Measurements from ENCODE around the gene SP9.

Gene SP9

DNA sequence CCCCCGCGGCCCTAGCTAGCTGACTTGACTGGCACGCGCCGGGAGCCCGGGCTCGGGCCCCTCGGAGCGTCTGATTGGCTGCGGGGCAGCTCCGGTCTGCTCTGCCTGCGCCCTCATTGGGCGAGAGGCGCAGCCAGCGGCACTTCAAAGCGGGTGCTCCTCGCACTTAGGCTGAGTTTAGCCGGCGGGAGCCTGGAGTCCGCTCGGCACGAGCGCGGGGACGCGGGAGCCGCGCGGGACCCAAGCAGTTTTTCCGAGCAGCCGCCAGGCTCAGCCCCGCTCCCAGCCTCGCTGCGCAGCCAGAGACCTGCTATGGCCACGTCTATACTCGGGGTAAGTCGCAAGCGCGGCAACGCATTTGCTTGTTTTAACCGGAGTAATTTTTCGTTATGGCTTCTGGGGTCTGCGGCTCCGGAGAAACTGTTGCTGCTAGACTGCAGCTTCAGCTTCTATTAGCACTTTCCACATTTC, at the start of gene SP9:
Gene SP9, plus strand, starts transcription at position 174 of the 471 bp plus-strand sequence. Its CDS starts 139 bp downstream, at position 313.
- peak; percentile 94 for DNase-seq (ENCODE audit: extremely low read depth, low read depth)

DNA sequence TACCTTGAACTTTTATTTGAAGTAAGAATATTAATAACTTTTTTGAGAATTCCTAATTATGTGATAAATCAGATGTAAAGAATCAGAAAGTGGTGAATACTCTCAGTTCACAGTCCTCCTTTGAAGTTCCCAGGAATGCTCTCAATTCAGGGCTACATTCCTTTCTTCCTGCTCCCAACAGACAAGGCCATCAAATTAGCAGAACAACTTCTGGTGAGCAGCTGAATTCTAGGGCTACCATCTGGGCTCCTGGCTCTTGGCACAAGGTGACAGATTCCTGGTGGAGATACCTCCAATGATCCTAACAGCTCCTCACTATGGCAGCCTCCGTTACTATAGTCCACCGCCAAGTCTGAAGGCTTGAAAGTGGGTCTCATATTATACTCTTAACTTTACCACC, 48.6 kb upstream of the SP9 start:
- DNase-seq (ENCODE audit: extremely low read depth, low read depth), result no peak
- TF ChIP-seq, protein P1, sequence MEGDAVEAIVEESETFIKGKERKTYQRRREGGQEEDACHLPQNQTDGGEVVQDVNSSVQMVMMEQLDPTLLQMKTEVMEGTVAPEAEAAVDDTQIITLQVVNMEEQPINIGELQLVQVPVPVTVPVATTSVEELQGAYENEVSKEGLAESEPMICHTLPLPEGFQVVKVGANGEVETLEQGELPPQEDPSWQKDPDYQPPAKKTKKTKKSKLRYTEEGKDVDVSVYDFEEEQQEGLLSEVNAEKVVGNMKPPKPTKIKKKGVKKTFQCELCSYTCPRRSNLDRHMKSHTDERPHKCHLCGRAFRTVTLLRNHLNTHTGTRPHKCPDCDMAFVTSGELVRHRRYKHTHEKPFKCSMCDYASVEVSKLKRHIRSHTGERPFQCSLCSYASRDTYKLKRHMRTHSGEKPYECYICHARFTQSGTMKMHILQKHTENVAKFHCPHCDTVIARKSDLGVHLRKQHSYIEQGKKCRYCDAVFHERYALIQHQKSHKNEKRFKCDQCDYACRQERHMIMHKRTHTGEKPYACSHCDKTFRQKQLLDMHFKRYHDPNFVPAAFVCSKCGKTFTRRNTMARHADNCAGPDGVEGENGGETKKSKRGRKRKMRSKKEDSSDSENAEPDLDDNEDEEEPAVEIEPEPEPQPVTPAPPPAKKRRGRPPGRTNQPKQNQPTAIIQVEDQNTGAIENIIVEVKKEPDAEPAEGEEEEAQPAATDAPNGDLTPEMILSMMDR (IDR thresholded peaks at IDR 0.05; ENCODE audit: low read depth, low read length), result no peak

More for the DNA sequence above, at the start of gene SP9:
- TF ChIP-seq, protein P1 (IDR thresholded peaks at IDR 0.05; ENCODE audit: low read depth, low read length), result no peak

DNA sequence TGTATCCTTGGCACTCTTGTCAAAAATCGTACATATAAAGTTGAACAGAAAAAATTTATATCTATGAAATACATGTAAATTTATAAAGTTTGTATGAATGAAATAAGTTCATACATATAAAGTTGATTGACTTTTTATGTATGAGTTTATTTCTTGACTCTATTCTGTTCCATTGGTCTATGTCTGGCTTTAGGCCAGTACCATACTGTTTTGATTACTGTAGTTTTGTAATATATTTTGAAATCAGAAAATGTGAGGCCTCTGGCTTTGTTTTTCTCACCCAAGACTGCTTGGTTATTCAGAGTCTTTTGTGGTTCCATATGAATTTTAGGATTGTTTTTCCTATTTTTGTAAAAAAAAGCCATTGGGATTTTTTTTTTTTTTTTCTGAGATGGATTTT, 41.8 kb upstream of the SP9 start:
- TF ChIP-seq, protein P1 (IDR thresholded peaks at IDR 0.05; ENCODE audit: low read depth, low read length), result no peak
- no peak for DNase-seq (ENCODE audit: extremely low read depth, low read depth)

DNA sequence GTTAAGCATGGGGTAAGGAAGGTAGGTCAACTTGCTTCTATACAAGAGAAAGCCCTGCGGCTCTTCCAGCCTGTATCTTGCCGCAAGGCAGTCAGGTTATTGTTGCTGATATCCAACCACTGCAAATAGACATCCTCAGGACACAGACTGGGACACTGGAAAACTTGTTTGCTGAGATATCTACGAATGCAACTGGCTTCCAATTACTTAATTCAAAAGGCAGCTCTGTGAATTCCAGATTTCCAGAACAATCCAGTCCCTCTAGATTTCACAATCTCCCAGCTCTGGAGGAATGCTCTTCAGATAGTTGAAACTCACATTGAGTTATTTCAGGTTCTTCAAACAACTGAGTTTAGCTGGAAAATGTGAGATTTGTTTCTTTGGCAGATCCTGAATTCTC, 34.6 kb upstream of the SP9 start:
- TF ChIP-seq, protein P1 (IDR thresholded peaks at IDR 0.05; ENCODE audit: low read depth, low read length), result no peak
- DNase-seq (ENCODE audit: extremely low read depth, low read depth), result no peak

DNA sequence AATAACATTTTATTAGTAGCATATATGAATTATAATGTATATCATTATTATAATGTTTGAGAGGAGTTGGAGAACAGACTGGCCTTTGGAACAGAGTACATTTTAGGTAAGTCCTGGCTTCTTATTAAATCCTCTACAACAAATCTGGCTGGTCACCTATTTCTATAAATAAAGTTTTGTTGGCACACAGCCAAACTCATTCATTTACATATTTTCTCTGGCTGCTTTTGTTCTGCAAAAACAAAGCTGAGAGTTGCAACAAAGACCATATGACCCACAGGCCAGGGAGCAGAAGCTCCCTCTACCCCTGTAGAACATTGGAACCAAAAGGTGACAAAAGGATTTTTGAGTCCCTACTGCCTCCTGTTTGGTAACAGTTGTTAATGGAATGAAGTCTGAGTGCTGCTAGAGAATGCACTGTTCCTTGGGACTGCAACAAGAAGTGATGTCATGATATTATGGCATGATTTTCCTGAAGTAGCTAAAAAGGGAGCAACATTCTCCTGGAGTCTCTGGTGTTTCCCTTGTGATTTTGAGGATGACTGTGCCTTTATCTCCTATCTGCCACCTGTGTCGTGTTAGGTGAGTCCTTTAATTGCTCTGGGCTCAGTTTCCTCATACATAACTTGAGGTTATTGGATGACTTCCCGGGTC, 22.0 kb upstream of the SP9 start:
- no peak for DNase-seq (ENCODE audit: extremely low read depth, low read depth)
- TF ChIP-seq, protein P1 (IDR thresholded peaks at IDR 0.05; ENCODE audit: low read depth, low read length), result no peak

DNA sequence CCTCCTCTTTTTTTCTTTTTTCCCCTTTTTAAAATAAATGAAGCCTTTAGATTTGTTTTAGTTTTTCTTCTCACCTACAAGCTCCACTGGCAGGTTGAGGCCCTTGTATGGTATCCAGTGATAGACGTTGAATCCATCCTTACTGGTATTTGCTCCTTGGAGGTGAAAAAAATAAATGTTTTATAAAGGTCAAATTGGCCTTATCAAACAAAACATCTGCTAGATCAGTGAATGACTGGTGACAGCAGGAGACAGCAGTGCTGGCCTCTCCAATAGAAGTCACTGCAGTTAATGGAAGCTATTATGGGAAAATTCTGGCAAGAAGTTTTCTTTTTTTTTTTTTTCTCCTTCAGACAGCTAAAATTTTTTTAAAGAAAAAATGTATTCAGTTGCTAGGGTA, 12.6 kb upstream of the SP9 start:
- TF ChIP-seq, protein P1 (IDR thresholded peaks at IDR 0.05; ENCODE audit: low read depth, low read length), result no peak
- no peak for DNase-seq (ENCODE audit: extremely low read depth, low read depth)

DNA sequence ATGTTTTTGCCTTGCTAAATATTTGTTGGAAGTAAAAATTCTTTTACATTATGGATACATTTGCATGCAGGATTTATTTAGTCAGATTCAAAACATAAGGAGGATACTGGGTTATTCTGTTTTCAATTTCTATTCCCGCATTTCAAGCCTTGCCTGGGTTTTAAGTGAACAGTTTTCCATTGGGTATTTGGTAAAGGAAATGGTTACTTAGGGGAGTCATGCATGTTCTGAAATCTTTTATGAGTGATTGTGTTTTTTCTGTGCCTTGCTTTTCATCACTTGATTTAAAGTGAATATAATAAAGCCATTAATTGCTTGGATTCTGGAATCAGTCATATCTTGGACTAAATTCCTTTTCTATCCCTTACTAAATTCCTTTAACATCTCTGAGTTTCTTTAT, 12.0 kb upstream of the SP9 start:
- TF ChIP-seq, protein P1 (IDR thresholded peaks at IDR 0.05; ENCODE audit: low read depth, low read length), result no peak
- DNase-seq (ENCODE audit: extremely low read depth, low read depth), result no peak
